CD4-positive, alpha-beta T cell treated with Interleukin-15 for 1 hour (primary cell): Measurements from ENCODE around the gene PCF11.

Experiments used
- DNase-seq: peaks from one replicate; pipeline ENCODE4 v3.0.0-alpha.2; 2020

Gene PCF11

DNA sequence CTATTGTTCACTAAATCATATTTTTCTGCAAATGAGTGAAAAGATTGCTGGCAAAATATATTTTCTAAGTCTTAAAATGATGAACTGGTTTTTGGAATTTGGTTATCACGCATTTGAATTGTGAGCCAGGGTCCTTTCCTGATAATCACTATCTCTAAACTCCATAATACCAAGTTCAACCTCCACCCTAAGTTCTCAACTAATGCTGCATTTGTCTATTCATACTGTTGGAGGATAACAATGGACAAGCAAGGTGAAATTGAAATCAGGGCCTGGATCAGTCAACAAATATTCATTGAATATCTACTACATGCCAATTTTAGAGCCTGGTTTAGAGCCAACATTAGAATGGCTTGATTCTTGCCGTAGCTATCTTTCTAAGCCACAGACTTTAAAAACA, 4.7 kb upstream of the PCF11 start:
- no peak for DNase-seq

DNA sequence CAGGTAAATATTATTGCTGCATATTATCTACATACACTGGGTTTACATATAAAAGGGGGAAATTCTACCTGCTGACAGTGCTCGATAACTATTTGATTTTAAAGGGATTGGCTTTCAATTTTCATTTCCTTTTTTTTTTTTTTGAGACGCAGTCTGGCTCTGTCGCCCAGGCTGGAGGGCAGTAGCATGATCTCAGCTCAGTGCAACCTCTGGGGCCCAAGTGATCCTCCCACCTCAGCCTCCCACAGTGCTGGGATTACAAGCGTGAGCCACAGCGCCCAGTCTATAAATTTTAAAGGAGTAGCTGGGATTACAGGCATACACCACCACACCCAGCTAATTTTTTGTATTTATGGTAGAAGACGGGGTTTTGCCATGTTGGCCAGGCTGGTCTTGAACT, 3.2 kb upstream of the PCF11 start:
- no peak for DNase-seq

DNA sequence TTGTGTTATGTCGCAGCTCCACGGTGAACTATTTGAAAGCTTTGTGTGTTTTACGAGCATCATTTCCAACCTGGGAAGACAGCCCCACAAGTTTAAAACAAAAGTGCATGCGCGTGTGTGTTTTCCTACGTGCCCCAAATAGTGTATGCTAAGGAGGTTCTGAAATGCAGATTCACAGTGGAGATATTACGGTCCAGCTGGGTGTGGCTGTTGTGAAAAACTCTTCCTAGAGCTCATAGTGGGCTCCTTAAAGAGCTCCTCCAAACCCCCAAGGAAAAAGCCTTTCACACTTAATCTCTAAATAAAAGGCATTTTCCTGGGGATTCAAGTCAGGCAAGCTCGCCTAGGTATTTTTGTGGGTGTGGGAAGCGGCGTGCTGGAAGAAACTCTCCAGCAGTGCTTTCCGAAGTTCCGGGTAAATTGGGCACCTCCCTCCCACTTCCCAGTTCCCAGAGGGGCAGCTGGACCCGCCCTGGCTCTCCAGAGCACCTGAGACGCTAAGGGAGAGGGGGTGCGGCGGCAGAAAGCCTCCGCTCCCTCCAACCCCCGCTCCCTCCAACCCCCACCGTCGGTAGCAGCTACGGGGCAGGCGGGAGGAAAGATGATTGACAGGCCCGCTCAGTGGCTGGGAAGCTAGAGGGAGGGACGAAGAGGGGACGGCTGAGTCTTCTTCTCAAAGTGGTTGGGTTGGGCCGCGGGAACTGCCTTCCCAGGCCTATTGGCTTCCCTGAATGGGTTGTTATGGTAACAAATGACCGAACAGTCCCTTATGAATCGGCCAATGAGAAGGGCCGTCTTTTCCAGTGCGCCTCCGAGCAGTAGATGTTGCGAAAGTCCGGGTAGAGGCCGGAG, 561 bp upstream of the PCF11 start:
- peak; percentile 100 for DNase-seq

DNA sequence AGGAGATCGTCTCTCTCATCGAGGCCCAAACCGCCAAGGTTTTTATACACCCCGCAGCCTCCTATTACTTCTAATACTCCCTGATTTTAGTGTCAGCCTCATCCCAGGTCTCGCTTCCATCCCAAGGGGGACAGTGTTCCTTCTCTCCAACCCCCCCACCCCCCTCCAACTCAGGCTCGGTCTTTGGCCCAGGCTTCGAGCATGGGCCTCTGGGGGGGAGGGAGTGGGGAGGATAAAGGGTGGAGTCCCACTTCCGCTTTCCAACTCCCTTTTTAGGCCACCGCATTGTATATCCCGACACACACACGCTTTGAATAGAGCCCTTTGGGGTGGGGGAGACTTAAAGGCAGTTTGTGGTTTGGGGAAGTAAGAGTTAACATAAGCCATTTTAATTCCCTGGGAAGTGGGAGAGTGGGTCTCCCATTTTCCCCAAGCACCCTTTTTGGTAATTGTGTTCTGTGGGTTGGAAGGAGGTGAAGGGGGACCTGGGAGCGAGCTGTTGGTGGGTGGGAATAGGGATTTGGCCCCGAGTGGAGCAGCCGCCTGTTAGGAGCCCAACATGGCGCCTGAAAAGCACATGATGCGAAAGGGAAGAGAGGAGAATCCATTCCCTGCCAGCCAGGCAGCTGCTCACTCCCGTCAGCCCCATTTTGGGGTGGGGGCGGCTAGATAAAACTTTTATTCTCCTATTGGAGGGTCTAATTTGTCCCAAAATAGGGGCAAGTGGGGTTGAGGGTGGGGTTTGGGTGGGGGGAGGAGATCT, 844 bp downstream of the PCF11 start:
- DNase-seq, result peak; percentile 63

DNA sequence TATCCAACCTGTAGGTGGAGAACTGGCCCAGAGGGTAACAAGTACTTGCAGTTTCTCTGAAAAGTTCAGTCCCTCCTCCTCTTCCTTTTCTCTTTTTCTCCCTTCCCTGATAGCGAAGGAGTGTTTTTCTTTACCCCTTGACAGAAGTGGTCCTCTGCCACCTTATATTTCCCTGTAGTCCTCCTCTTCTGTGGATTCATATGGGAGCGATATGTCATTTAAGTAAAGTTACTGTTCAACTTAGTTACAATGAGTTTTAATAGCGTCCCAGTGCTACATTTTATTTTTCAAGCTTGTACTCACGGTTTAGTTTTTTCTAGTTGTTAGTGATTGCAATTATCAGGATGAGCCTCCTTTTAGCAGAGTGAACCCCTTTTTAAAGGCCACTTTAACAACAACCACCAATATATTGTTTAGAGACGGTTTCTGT, 1.4 kb downstream of the PCF11 start:
- DNase-seq, result no peak

DNA sequence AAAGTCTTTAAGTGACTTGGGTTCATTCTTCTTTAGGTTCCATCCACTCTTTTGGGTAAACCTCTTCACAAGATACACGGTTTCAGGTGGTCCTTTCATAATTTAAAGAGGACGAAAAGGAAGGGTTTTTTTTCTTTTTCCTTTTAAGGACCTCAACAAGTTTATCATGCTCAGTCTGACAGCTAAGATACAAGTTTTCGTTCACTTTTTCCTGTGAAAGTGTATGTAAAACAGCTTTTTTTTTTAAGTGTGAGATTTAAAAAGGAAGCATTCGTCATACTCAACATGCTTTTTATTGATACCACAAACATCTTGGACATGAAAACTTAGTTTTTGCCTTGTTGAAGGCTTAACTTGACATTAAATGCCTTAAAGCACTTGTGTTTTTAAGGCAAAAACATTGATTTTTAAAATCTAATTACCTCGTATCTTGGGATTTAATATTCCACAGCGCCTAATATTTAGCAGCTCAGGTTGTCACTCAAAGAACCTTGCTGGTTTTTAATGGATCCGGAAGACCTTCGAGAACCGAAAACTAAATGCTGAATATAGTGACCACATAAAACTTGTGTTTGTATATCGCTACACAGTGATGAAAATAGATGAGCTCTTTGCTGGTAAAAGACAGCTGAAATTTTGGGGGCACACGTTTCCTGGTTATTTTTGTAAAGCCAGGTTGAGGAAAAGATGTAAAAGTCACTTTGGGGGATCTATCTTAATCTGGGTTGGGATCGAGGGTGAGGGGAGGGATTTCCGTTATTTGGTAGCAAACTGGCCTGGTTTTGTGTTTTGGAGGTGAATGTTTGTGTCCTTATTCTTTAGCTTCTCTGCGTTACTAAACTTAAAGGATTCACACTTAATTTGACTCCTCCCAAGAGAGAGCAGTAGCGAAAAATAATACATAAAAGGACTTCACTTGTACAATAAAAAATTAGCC, 2.3 kb downstream of the PCF11 start:
- no peak for DNase-seq

DNA sequence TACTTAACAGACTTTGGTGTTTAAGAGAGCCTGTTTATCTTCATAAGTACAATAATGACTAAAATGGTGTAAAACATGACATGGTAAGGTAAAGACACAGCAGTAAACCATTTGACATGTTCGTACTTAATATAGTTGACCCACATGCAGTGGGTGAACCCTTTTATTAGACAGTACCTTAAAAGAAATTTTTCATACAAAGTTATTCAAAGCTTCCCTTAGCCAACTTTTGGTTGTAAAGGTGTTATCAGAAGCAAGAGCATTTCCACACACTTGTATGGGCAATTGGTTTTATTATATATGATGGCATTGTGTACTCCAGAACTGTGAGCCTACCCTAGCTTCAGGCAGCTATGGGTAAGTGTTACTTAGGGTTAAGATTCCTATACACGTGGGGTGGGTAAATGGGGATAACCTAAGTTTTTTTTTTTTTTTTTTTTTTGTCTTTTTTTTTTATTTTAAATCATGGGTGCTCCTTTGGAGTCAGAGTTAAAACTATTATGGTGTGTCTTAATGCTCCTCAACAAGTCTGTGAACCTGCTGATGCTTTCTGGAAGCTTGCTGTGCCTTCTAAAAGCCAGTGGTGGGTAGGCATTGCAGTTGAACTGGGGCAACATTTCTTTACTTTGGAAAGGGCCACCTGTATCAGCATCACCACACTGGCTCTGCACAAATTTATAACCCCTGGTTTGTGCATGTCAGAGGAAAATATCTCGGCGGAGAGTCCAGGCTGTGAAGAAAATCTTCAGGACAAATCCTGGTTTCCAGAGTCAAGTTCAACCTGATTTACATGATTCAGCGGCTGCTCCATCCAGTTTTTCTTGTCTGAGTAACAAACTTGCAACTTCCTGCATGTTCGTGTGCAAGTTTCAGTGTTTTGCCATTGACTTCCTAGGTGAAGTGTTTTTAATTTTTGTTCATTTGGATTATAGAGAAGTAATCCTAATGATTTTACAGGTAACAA, 3.3 kb downstream of the PCF11 start:
- no peak for DNase-seq

DNA sequence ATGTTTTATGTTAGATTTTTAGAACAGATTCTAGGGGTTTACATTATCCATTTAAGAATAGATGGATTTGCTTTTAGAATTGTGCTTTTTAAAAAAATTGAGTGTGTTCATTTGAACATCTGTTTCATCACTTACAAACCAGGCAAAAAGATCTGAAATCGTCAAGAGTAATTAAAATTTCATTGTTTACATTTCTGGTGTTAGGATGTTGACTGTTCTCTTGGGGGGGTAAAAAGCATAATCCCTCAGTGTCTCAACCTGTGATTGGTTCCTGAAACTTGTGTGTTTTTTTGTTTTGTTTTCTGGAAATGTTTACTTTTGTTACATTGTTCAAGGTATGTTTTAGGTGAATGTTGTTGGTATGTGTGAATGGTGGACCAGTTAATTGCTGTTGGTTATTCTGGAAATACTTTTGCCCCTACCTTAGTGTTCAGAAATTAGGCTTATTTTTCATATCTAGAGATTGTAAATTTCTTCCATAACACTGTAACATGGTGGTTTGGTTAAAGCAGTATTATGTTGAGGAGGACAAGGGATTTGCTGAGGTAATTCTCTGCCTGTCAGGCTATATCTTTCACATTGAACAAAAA, 4.8 kb downstream of the PCF11 start:
- DNase-seq, result no peak

DNA sequence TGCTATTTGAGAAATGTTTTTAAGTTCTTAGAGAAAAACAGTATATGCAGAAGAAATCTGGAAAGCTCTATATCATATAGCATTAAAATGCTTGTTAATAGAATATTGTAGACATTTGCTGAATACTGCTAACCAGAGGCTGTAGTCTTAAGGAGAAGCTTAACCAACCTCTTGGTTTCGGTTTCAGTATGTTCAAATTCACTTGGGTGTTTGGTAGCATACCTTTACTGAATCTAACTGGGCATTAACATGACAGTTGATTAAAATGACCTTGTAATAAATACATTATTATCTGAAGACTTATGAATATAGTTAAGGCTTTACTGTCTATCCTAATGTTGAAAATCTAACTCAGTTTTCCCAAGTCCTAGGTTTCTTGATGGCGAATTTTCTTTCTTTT, 5.4 kb downstream of the PCF11 start:
- DNase-seq, result no peak

DNA sequence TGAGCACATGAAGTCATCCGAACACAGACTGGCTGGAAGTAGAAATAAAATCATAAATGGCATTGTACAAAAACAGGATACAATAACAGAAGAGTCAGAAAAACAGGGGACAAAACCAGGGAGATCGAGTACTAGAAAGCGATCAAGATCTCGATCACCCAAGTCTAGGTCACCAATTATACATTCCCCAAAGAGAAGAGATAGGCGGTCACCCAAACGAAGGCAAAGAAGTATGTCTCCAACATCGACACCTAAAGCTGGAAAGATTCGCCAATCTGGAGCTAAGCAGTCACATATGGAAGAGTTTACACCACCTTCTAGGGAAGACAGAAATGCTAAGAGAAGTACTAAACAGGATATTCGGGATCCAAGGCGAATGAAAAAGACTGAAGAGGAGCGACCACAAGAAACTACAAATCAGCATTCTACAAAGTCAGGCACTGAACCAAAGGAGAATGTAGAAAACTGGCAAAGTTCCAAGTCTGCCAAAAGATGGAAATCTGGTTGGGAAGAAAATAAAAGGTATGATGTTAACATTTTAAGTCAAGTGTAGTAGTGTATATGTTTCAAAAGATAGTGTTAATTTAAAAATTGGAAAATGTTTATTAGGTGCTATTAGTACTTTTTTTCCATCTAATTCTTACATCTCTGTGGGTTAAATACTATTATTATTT, 9.4 kb downstream of the PCF11 start:
- DNase-seq, result no peak

DNA sequence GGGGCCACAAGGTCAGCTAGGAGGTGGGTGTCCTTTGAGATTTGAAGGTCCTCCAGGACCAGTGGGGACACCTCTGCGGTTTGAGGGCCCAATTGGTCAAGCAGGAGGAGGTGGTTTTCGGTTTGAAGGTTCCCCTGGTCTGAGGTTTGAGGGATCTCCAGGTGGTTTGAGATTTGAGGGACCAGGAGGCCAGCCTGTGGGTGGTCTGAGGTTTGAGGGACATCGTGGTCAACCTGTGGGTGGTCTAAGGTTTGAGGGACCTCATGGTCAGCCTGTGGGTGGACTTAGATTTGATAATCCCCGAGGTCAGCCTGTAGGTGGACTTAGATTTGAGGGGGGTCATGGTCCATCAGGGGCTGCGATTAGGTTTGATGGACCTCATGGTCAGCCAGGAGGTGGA, 11.8 kb downstream of the PCF11 start:
- DNase-seq, result no peak

DNA sequence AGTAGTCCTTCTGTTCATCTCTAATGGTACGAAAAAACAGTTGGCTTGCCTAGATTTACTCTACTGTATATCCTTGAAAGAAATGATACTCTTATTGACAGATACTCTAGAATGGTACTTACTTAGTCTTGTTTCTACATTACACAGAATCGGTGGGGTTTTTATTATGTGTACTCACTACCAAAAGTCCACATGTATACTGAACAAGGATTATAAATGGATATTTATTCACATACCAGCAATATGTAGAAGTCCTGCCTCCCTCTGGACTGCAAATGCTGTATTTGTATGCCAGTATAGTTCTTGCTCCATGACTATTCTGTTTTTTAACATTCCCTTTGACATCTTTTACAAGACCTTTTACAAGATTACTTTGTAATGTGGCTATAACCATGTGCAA, 13.9 kb downstream of the PCF11 start:
- no peak for DNase-seq

DNA sequence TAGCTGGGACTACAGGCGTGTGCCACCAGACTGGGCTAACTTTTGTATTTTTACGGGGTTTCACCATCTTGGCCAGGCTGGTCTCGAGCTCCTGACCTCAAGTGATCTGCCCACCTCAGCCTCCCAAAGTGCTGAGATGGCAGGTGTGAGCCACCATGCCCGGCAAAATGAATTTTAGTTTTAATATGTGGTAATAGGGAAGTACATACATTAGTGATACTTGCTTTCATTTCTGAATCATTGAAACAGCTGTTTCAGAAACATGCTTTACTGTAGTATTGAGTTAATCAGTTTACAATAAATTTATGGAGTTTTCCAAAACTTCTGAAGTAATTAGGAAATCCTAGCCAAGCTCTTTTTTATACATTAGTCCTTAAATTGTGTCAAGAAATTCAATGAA, 15.6 kb downstream of the PCF11 start:
- DNase-seq, result no peak

DNA sequence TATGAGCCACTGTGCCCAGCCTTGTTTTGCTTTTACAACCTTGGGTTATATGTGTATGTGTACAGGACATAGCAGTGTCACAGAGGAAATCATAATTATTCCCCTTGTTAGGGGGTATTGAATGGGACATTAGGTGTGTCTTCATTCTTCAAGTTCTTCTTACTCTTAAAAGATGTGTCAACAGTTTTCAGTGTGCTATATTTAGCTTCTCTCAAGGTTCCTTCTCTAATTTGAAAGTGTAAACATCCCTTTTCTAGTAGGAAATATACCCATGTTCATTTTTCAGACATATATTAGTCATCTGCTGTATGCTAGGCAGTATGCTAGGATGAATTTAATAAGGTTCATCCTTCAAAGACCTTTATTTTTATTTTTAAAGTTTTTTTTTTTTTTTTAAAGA, 17.1 kb downstream of the PCF11 start:
- no peak for DNase-seq

DNA sequence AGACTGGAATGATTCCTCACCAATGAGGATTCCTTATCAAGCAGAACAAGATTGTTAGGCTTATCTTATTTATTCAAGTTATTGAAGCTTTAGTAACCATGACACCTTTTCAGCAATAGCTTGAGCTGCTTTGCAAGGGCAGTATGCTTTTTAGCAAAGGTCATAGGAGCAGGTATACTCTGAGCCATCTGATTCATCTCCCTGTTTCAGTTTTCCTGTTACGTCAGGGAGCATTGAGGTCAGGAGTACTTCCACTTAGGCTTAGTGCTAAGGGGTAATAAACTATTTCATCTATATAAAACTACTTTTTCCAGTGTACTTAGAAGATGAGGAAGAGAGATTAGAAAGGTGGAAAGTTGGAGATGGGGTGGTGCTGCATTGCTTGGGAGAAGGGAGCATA, 18.9 kb downstream of the PCF11 start:
- no peak for DNase-seq

DNA sequence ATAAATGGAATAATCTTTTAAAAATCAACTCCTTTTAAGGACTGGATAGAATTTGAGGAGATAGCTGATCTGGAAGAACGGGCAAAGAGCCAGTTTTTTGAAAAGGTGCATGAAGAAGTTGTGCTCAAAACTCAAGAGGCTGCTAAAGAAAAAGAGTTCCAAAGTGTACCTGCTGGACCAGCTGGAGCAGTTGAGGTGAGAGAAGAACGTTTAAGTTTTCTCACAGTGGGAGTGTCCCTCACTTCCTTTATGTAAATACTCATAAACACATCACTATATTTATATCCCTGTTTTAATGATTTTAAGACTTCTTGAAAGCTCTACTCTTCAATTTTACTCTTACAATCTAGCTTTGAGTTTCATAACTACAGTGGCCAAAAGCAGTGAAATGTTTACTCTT, 24.9 kb downstream of the PCF11 start:
- no peak for DNase-seq

DNA sequence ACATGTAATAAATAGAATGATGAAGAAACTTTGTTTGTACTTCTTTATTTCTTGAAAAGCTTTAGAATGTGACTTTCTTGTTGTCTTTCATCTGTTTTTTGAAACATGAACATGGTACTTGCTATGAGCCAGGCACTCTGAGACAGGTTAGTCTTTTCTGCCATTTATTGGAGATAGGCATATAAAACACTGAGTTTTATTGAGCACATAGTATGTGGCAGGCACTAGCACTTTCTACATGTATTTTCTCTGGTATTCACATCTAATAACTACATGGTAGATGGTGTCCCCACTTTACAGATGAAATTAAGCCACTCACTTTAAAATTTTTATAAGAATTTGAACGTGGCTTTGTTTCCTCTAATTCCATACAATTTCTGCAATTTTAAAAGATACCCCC, 28.8 kb downstream of the PCF11 start:
- DNase-seq, result no peak

DNA sequence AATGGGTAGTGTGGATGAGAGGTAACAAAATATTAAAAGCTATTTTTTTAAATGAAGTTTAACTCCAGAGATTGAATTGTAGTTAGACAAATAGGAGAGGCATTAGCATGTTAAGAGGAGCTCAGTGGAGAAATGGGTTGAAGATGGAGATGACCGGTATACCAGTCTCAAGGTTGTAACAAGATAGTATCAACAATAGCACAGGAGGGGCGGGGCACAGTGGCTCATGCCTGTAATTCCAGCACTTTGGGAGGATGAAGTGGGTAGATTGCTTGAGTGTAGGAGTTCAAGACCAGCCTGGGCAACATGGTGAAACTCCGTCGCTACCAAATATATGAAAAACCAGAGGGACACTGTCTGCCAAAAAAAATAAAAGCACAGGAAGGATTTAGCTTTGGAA, 30.5 kb downstream of the PCF11 start:
- no peak for DNase-seq

DNA sequence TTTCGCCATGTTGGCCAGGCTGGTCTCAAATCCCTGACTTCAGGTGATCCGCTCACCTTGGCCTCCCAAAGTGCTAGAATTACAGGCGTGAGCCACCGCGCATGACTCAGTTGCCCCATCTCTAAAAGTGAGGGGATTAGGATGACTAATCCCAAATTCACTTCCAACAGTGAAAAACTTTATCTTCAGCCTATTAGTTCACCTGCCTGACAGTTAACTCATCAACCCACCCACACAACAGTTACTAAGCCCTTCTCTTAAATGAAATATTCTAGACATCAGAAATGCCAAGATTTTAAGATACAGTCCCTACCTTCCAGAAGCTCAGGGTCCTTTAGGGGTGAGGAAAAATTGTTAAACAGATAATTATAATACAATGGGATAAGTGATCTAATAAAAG, 34.6 kb downstream of the PCF11 start:
- no peak for DNase-seq

DNA sequence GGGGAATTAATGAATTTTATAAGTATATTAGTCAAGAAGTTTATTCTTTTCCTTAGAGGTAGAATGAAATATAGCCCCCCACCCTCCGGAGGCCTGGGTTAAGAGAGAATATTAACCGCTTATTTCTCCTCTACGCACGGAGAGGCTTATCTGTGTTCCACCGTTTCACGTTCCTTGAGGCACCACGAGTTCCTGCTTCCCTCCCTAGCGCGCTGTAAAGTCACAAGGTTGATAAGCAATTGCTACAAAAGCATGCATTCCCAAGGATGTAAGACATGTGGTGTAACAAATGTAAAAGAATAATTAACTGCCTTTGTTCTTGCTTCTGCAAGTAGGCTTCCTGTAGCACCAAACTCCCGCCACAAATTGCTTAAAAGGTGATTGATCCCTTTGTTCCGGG, 35.1 kb downstream of the PCF11 start:
- no peak for DNase-seq

DNA sequence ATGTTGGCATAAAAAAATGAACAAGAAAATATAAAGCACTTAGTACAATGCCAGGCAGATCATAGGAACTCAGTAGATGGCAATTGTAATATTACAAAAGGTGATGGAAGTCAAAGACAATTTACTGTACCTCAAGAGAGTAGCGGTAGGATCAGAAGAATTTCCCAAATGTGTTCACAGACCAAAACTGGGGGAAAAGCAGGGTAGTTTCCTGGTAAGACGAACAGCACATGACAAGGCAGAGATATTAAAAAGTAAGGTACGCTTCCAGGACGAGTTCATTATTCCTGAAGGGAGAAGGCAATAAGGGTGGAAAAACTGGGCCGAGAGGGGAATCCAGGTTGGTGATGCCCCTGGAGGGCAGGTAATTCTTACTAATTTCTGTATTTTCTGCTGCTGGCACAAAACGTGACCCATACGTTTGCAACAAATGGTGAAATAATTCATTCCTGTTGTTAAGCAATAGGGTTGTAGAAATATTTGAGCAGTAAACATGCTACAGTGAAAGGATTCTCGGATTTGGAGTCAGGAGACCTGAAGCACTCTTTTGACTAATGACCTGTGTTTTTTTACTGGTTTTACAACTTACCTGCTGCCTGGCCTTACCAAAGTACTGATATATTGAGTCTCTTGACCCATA, 35.8 kb downstream of the PCF11 start:
- no peak for DNase-seq
